Endothelial cell of umbilical vein (primary cell): ENCODE results near the gene HIF1AN. TPM values are rescaled to one million over a fixed set of nuclear protein-coding genes. Genes with fewer than 3 reads are reported as not detected.

Source experiments
- BruUV-seq: library from RNA; stranded (reverse); fragments of 400-500 nt; replicated peaks from 2 replicates; lab custom pipeline; 2021; lab: Mats Ljungman, UMichigan
- CTCF ChIA-PET: fragments of 300-600, 350-600 bp; sonication (Branson Sonifier 250); formaldehyde crosslinking; loops from one replicate; lab custom pipeline; 2021; ENCODE audit warnings: antibody characterized with exemption, inconsistent platforms; lab: Charles Lee
- POLR2A ChIA-PET: fragments of 300-600, 350-600 bp; sonication (Branson Sonifier 250); formaldehyde crosslinking; loops from one replicate; lab custom pipeline; 2021; ENCODE audit warnings: antibody characterized with exemption, inconsistent platforms; lab: Charles Lee
- DNase-seq: peaks from one replicate; pipeline ENCODE4 v3.0.0-alpha.2; 2011; ENCODE audit warnings: low read depth, low spot score
- FAIRE-seq: peaks from 2 replicates; lab custom pipeline; 2011; peaks lifted over from hg19 to GRCh38; lab: Jason Lieb, UNC
- H2AFZ ChIP-seq: 2 replicates; pipeline ENCODE4 v1.6.0; 2012; ENCODE audit warnings: low read depth, low read length, control low read depth, inconsistent platforms
- H3K27ac ChIP-seq: 2 replicates; pipeline ENCODE4 v1.5.1; 2011; ENCODE audit warnings: low read depth, mild to moderate bottlenecking, control low read depth, low read length, moderate library complexity; ENCODE audit not compliant: insufficient read depth
- H3K27me3 ChIP-seq, 2 experiments: 2 replicates each; pipeline versions ENCODE4 v1.6.0 to v1.6.1; 2011; ENCODE audit warnings: low read length in 2 of 2, mixed read lengths in 1 of 2; ENCODE audit not compliant: control insufficient read depth in 2 of 2, insufficient read depth in 2 of 2
- H3K36me3 ChIP-seq, 2 experiments: 2 replicates in 1 of 2; 3 replicates in 1 of 2; pipeline ENCODE4 v1.5.1; 2011; ENCODE audit warnings: low read length in 2 of 2, mild to moderate bottlenecking in 1 of 2, moderate library complexity in 1 of 2; ENCODE audit not compliant: control insufficient read depth in 2 of 2, insufficient read depth in 2 of 2; ENCODE audit errors: extremely low read depth in 1 of 2
- H3K4me1 ChIP-seq: 3 replicates; pipeline ENCODE4 v1.5.1; 2011; ENCODE audit warnings: mild to moderate bottlenecking, low read length; ENCODE audit not compliant: control insufficient read depth, insufficient read depth; ENCODE audit errors: extremely low read depth
- H3K4me2 ChIP-seq: 2 replicates; pipeline ENCODE4 v1.6.1; 2011; ENCODE audit warnings: low read length, control low read depth, mixed read lengths; ENCODE audit not compliant: insufficient read depth
- H3K4me3 ChIP-seq, 3 experiments: fragments of 200-600 bp in 1 of 3; sonication (generic), shearing (Covaris generic) in 1 of 3; replicated peaks in 1 of 3; 2 replicates each; pipeline ENCODE4 v1.5.1; 2011 to 2016; ENCODE audit warnings: control low read depth in 3 of 3, low read length in 3 of 3, mild to moderate bottlenecking in 2 of 3, inconsistent platforms in 1 of 3, low read depth in 1 of 3, moderate library complexity in 1 of 3; ENCODE audit not compliant: insufficient read depth in 1 of 3
- H3K79me2 ChIP-seq: 2 replicates; pipeline ENCODE4 v1.6.0; 2012; ENCODE audit warnings: low read length, inconsistent platforms; ENCODE audit not compliant: control insufficient read depth, insufficient read depth
- H3K9ac ChIP-seq: replicated peaks from 2 replicates; pipeline ENCODE3; 2011; ENCODE audit warnings: low read length, control low read depth; ENCODE audit not compliant: insufficient read depth; ENCODE audit errors: extremely low read depth
- H3K9me1 ChIP-seq: replicated peaks from 3 replicates; pipeline ENCODE4 v1.6.0; 2011; ENCODE audit warnings: mild to moderate bottlenecking, low read length; ENCODE audit not compliant: control insufficient read depth, insufficient read depth; ENCODE audit errors: extremely low read depth
- H3K9me3 ChIP-seq: replicated peaks from 2 replicates; pipeline ENCODE4 v1.5.1; 2012; ENCODE audit warnings: low read length, inconsistent platforms; ENCODE audit not compliant: control insufficient read depth, insufficient read depth
- H4K20me1 ChIP-seq: replicated peaks from 2 replicates; pipeline ENCODE3; 2011; ENCODE audit warnings: mild to moderate bottlenecking, low read length; ENCODE audit not compliant: control insufficient read depth, insufficient read depth; ENCODE audit errors: extremely low read depth
- EZH2 ChIP-seq: IDR thresholded peaks from 2 replicates; pipeline ENCODE4 v1.6.1; 2012; ENCODE audit warnings: borderline replicate concordance, low read depth, mild to moderate bottlenecking, moderate library complexity, low read length, inconsistent platforms; ENCODE audit not compliant: severe bottlenecking
- FOS ChIP-seq: IDR thresholded peaks from 2 replicates; pipeline ENCODE4 v1.6.1; 2011; ENCODE audit warnings: mild to moderate bottlenecking, low read length, moderate library complexity, borderline replicate concordance; ENCODE audit not compliant: insufficient read depth
- GATA2 ChIP-seq: IDR thresholded peaks from 2 replicates; pipeline ENCODE4 v1.7.0; 2011; ENCODE audit warnings: low read depth, mild to moderate bottlenecking, moderate library complexity, mixed read lengths, low read length; ENCODE audit not compliant: insufficient read length, insufficient read depth
- JUN ChIP-seq: IDR thresholded peaks from 2 replicates; pipeline ENCODE4 v1.6.1; 2011; ENCODE audit warnings: borderline replicate concordance, low read depth; ENCODE audit not compliant: insufficient read length, insufficient read depth
- MYC ChIP-seq: IDR thresholded peaks from one replicate; pipeline ENCODE4 v1.6.1; 2011; ENCODE audit warnings: mild to moderate bottlenecking, low read depth, low read length
- POLR2A ChIP-seq: IDR thresholded peaks from 2 replicates; pipeline ENCODE4 v1.6.1; 2012; ENCODE audit warnings: low read depth, mild to moderate bottlenecking, control low read depth, low read length
- POLR2AphosphoS5 ChIP-seq: IDR thresholded peaks from 2 replicates; pipeline ENCODE4 v1.6.1; 2012; ENCODE audit warnings: low read depth, mild to moderate bottlenecking, control low read depth, low read length, moderate library complexity; ENCODE audit not compliant: insufficient read depth
- dilution Hi-C: fragments of 300-500 bp; cut with MboI; formaldehyde crosslinking; loops from one replicate; pipeline ENCODE4 v1.15.0; 2019; ENCODE audit warnings: low sequenced_read_pairs; ENCODE audit not compliant: extremely low pct_ligation_motif_present
- intact Hi-C: fragments of 100-400 bp; cut with micrococcal nuclease; formaldehyde crosslinking; loops from one replicate; pipeline ENCODE4 v1.10.0; 2022
- polyA plus RNA-seq, 4 experiments: library from polyadenylated mRNA; depleted of rRNA in 3 of 4; stranded (reverse) in 3 of 4; unstranded in 1 of 4; fragments of >200 nt; gene quantifications; 2 replicates each; pipeline versions ENCODE4 v1.2.1 to v1.2.3, GENCODE V29; 2011 to 2012; ENCODE audit warnings: missing spikeins in 1 of 4
- total RNA-seq: library from RNA; stranded (reverse); gene quantifications from 2 replicates; pipeline ENCODE4 v1.2.3, GENCODE V29; 2021
- TF ChIP-seq, protein P1 (sequence below): IDR thresholded peaks from 2 replicates; pipeline ENCODE4 v1.6.1; 2011; ENCODE audit not compliant: insufficient read depth, insufficient read length
- TF ChIP-seq, protein P2 (sequence below), 2 donors: IDR thresholded peaks; 1 replicate in 1 of 2; 2 replicates in 1 of 2; pipeline ENCODE4 v1.5.1; 2011; ENCODE audit warnings: low read length in 2 of 2, mild to moderate bottlenecking in 2 of 2, moderate library complexity in 2 of 2, control low read depth in 1 of 2, inconsistent platforms in 1 of 2, low read depth in 1 of 2; ENCODE audit not compliant: insufficient read depth in 1 of 2; ENCODE audit errors: extremely low read depth in 1 of 2

HIF1AN gene
- total and polyA plus RNA-seq, 2 donors (not counting 3 experiments of a cell fraction or from before 2014, with no cell fraction given) = 7.3 to 34.0 TPM

DNA sequence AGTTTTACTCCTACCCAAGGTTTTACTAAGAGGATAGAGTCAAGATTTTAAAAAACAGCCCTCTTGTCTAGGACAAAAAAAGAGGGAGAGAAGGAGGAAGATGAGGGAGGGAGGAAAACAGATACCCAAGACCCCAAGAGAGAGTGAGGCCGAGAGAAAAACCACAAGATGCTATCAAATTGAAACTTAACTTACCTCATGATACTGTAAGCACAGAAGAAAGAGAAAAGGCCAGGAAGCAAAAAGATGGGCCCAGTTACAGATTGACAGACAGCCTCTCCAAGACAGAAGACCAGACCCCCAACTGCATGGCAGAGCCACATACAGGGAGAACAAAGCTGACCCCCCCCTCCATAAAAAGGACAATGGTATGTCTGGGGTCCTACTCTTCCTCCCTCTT, 27.5 kb upstream of the HIF1AN start:
- TF ChIP-seq GATA2 (no peak), POLR2AphosphoS5 (no peak), EZH2 (no peak), POLR2A (no peak), JUN (no peak), MYC (no peak), FOS (no peak)
- TF ChIP-seq, protein P1, sequence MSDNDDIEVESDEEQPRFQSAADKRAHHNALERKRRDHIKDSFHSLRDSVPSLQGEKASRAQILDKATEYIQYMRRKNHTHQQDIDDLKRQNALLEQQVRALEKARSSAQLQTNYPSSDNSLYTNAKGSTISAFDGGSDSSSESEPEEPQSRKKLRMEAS = no peak
- TF ChIP-seq, protein P2, sequence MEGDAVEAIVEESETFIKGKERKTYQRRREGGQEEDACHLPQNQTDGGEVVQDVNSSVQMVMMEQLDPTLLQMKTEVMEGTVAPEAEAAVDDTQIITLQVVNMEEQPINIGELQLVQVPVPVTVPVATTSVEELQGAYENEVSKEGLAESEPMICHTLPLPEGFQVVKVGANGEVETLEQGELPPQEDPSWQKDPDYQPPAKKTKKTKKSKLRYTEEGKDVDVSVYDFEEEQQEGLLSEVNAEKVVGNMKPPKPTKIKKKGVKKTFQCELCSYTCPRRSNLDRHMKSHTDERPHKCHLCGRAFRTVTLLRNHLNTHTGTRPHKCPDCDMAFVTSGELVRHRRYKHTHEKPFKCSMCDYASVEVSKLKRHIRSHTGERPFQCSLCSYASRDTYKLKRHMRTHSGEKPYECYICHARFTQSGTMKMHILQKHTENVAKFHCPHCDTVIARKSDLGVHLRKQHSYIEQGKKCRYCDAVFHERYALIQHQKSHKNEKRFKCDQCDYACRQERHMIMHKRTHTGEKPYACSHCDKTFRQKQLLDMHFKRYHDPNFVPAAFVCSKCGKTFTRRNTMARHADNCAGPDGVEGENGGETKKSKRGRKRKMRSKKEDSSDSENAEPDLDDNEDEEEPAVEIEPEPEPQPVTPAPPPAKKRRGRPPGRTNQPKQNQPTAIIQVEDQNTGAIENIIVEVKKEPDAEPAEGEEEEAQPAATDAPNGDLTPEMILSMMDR (IDR thresholded peaks at IDR 0.05; ENCODE audit: extremely low read depth in 1 of 2, insufficient read depth in 1 of 2, low read depth in 1 of 2, low read length in 2 of 2) = no peak
- dilution Hi-C loops = no loop called here
- H3K27ac ChIP-seq = no peak overlapping the region
- H3K4me3 ChIP-seq = no peak overlapping the region
- H3K9ac ChIP-seq = no peak overlapping the region
- POLR2A ChIA-PET = no interaction called here
- H3K9me3 ChIP-seq = no peaks in the 10 kb centered on the region
- CTCF ChIA-PET = interaction anchor here (0.9 to 4.6 kb wide), 24 partner anchors 8 to 370 kb away, joined by 3 to 53 read pairs (median 8); partner anchors contain the start of genes HIF1AN and PKD2L1
- FAIRE-seq = no peak
- H3K27me3 ChIP-seq = no peaks in the 10 kb centered on the region
- no TSS peak for BruUV-seq
- intact Hi-C loops = loop anchor here (1.0 kb wide), 3 partner anchors 26 to 170 kb away; no protein-coding TSS in a partner anchor
- H3K9me1 ChIP-seq = no peaks in the 10 kb centered on the region
- peaks cover 0 to 2% of the 10 kb centered on the region in 2 experiments for H3K36me3 ChIP-seq
- no peaks in the 10 kb centered on the region for H3K4me1 ChIP-seq
- no peak for DNase-seq
- H2AFZ ChIP-seq = no peak overlapping the region
- no peaks in the 10 kb centered on the region for H3K79me2 ChIP-seq
- no peak overlapping the region for H3K4me2 ChIP-seq
- H4K20me1 ChIP-seq = no peaks in the 10 kb centered on the region
